Astrocyte of the spinal cord (primary cell): ENCODE results near the gene OR51D1.

Experiments
- DNase-seq: peaks from one replicate; pipeline ENCODE4 v3.0.0; 2011; ENCODE audit warnings: low read depth, low spot score
- H3K4me3 ChIP-seq: 2 replicates; pipeline ENCODE4 v1.5.1; 2011; ENCODE audit warnings: low read depth, mild to moderate bottlenecking, low read length, moderate library complexity
- in situ Hi-C: cut with HindIII; loops from 2 replicates; pipeline ENCODE4 v1.10.0; 2017; ENCODE audit warnings: low sequenced_read_pairs
- TF ChIP-seq, protein P1 (sequence below): IDR thresholded peaks from 2 replicates; pipeline ENCODE4 v1.5.1; 2012; ENCODE audit warnings: low read depth, mild to moderate bottlenecking, low read length, inconsistent platforms

OR51D1 gene, protein sequence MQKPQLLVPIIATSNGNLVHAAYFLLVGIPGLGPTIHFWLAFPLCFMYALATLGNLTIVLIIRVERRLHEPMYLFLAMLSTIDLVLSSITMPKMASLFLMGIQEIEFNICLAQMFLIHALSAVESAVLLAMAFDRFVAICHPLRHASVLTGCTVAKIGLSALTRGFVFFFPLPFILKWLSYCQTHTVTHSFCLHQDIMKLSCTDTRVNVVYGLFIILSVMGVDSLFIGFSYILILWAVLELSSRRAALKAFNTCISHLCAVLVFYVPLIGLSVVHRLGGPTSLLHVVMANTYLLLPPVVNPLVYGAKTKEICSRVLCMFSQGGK

DNA sequence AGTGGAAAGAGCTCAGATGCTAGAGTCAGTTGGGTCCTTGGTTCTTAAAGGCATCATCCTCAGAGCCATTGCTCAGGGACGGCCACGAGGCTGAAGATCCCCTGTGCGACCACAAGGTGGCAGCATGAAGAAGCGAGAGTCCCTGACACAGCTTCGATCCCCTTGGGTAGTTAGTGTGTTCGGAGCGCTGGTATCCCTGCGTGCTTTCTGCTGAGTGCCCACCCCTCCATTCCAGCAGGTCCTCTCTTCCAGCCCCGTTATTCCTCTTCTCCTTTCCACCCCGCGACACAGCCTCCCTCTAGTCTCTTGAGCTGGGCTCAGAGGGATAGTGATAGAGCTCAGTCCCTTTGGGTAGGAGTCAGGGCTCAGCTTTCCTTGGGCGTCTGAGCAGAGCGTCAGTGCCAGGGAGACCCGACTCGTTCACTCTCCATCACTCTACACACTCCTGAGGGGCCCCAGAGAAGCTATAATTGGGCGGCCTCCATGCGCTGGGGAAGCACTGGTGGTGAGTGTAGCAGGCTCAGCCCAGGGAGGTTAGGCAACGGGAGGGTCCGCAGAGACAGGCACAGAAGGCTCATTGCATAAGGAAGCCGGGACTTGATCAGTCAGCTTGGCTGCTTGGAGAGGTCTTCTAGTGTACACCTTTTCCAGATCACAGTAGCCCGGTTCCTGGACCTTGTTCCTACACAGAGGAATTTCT, at the start of gene OR51D1:
TSS of gene OR51D1 (plus strand) at position 516 of the 700 bp plus-strand sequence. CDS start 2,314 bp downstream, outside the sequence.
- in situ Hi-C loops: no loop called here
- TF ChIP-seq, protein P1, sequence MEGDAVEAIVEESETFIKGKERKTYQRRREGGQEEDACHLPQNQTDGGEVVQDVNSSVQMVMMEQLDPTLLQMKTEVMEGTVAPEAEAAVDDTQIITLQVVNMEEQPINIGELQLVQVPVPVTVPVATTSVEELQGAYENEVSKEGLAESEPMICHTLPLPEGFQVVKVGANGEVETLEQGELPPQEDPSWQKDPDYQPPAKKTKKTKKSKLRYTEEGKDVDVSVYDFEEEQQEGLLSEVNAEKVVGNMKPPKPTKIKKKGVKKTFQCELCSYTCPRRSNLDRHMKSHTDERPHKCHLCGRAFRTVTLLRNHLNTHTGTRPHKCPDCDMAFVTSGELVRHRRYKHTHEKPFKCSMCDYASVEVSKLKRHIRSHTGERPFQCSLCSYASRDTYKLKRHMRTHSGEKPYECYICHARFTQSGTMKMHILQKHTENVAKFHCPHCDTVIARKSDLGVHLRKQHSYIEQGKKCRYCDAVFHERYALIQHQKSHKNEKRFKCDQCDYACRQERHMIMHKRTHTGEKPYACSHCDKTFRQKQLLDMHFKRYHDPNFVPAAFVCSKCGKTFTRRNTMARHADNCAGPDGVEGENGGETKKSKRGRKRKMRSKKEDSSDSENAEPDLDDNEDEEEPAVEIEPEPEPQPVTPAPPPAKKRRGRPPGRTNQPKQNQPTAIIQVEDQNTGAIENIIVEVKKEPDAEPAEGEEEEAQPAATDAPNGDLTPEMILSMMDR: peak; percentile 94
- peak; percentile 63 for DNase-seq
- H3K4me3 ChIP-seq: no peak within 1 kb of the TSS

DNA sequence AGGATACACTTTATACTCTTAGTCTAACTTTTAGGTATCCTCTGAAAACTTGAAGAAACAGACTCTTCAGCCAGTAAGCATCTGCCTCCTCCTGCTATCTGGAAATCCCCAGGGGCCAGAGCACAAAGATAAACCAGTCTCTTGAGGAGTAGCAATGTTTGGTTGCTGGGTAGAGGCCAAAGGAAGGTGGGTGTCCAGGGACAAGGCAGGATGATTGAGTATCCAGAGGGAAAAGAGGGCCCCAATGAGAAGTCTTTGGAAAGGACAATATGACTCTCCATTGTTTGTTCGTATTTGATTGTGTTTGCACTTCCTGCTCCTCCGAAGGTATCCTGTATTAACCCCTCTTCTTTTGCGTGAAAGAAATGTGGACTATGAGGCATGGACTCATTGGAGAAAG, 48.3 kb upstream of the OR51D1 start:
- DNase-seq: no peak
- H3K4me3 ChIP-seq: no peak overlapping the region
- TF ChIP-seq, protein P1: no peak
- in situ Hi-C loops: no loop called here

DNA sequence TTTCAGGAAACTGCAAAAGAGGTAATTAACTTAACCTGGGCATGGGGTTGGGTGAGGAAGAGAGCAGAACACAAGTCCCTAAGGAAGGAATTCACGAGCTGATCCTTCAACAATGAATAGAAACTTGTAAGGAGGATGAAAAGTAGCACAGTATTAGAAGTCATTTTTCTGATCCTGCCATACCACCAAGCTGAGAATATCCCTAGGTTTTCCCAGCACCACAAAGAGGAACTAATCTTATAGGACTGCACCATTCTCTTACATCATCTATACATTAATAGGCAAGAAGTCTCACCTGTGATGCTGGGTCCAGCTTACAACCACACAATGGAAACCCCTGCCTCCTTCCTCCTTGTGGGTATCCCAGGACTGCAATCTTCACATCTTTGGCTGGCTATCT, 43.5 kb upstream of the OR51D1 start, which contains the start of gene OR52I1:
TSS of gene OR52I1 (plus strand) at position 301 of the 400 bp plus-strand sequence. CDS start at position 301, 0 bp downstream.
- in situ Hi-C loops: no loop called here
- no peak for DNase-seq
- TF ChIP-seq, protein P1: no peak
- H3K4me3 ChIP-seq: no peak within 1 kb of the TSS

DNA sequence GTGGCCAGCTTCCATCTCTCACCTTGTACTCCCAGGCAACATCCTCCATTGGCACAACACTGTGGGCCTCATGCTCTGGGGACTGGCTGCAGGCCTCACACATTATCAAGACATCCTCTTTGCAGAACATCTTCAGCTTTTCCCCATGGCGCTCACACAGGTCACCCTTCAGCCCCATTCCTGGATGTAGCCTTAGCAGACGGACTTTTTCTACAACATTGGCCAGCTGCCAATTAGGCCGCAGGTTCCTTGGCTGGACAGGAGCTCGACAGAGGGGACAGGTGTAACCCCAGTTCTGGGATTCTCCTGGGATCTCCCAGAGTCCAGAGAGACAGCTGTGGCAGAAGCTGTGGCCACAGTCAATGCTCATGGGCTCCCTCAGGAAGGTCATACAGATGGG, 32.2 kb upstream of the OR51D1 start:
- in situ Hi-C loops: no loop called here
- no peak overlapping the region for H3K4me3 ChIP-seq
- no peak for DNase-seq
- TF ChIP-seq, protein P1: no peak

DNA sequence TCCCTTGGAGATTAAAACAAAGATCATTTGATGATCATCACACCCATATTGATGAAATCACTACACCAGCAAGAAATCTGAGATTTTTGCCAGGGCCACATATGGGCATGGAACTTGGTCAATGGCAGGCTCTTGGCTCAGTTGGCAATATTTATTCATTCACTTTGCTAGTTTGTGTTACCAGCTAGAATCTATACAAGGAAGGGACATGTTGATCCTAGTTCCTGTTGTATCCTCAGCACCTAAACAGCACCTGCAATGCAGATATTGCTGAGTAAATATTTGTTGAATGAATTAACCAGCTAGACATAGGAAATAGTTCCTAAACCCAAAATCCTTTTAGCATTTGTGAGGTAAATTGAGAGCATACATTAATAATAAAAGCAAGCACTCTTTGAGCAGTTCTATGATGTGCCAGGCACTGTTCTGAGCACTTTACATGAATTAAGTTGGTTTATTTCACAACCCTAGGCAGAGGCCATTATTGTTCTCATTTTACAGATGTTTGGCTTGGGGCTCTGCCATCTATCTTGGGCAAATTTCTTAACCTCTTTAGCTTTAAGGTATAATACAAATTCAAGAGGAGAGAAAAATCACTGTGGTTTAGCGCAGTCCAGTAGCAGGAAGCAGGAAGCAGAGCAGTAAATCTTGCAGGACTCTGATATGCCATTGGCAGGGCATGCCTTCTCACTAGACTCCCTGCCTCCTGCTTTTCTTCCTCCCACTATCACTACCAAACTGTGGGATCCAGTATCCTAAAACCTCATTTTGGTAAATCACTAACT, 30.9 kb upstream of the OR51D1 start:
- in situ Hi-C loops: no loop called here
- no peak overlapping the region for H3K4me3 ChIP-seq
- TF ChIP-seq, protein P1: no peak
- DNase-seq: peak; percentile 39

DNA sequence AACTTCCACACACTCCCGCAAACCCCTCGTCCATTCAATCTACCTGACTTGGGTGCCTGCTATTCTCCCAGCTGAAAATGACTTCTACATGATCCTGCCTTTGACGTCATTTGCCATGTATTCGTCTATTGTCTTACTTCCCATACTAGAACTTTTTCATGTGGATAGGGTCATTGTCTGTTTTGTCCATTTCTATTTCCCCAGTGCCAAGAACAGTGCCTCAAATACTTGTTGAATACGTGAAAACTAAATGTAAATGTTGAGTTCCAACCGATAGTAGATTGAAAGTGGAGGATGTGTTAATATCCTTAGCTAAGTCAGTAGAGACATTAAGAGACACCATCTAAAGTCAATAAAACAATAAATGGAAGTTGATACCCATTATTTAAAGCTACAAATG, 30.2 kb upstream of the OR51D1 start:
- peak; percentile 16 for DNase-seq
- in situ Hi-C loops: no loop called here
- H3K4me3 ChIP-seq: peak overlapping the region; percentile 77
- TF ChIP-seq, protein P1: no peak
